MV-4-11 (cell line): ENCODE measurements around the gene PPP1R2.

Source experiments
- DNase-seq: peaks from one replicate; lab custom pipeline; 2025; lab: John Stamatoyannopoulos, UW

Gene PPP1R2

GRCh38 chr3:195565716-195566115, 22.6 kb upstream of the PPP1R2 start:
- no peak for DNase-seq

GRCh38 chr3:195563317-195563716, 20.2 kb upstream of the PPP1R2 start:
- no peak for DNase-seq

- DNase-seq = no peak
Measured at GRCh38 chr3:195559723-195560409, 16.7 kb upstream of the PPP1R2 start.

- DNase-seq = peak; percentile 27
Measured at GRCh38 chr3:195558602-195559001, 15.5 kb upstream of the PPP1R2 start.

- DNase-seq = no peak
Measured at GRCh38 chr3:195557322-195557721, 14.2 kb upstream of the PPP1R2 start.

GRCh38 chr3:195556390-195556789, 13.3 kb upstream of the PPP1R2 start:
- DNase-seq = no peak

- DNase-seq = no peak
Measured at GRCh38 chr3:195555110-195555509, 12.0 kb upstream of the PPP1R2 start.

- DNase-seq = no peak
Measured at GRCh38 chr3:195554458-195554857, 11.3 kb upstream of the PPP1R2 start.

- no peak for DNase-seq
Measured at GRCh38 chr3:195553268-195553667, 10.1 kb upstream of the PPP1R2 start.

- DNase-seq = no peak
Measured at GRCh38 chr3:195551381-195551978, 8.4 kb upstream of the PPP1R2 start.

- DNase-seq = peak; percentile 5
Measured at GRCh38 chr3:195550723-195551122, 7.6 kb upstream of the PPP1R2 start.

GRCh38 chr3:195549931-195550519, 6.9 kb upstream of the PPP1R2 start:
- DNase-seq = no peak

GRCh38 chr3:195548987-195549386, 5.9 kb upstream of the PPP1R2 start:
- DNase-seq = no peak

GRCh38 chr3:195548501-195548900, 5.4 kb upstream of the PPP1R2 start:
- DNase-seq = no peak

GRCh38 chr3:195548006-195548405, 4.9 kb upstream of the PPP1R2 start:
- DNase-seq = no peak

- no peak for DNase-seq
Measured at GRCh38 chr3:195546130-195546560, 3.0 kb upstream of the PPP1R2 start.

- no peak for DNase-seq
Measured at GRCh38 chr3:195544634-195545033, 1.5 kb upstream of the PPP1R2 start.

- no peak for DNase-seq
Measured at GRCh38 chr3:195544230-195544536, 1.1 kb upstream of the PPP1R2 start.

- DNase-seq = no peak
Measured at GRCh38 chr3:195543500-195544229, 540 bp upstream of the PPP1R2 start.

GRCh38 chr3:195542316-195542697, 818 bp downstream of the PPP1R2 start:
- DNase-seq = peak; percentile 62

GRCh38 chr3:195540511-195540910, 2.6 kb downstream of the PPP1R2 start:
- DNase-seq = no peak

- DNase-seq = no peak
Measured at GRCh38 chr3:195540027-195540426, 3.1 kb downstream of the PPP1R2 start.

GRCh38 chr3:195539479-195539878, 3.6 kb downstream of the PPP1R2 start:
- DNase-seq = no peak
